ENCODE measurements around the gene LDLRAD3.
A peak's percentile ranks its signal among the peaks of the same experiment; 100 is the strongest.

Gene LDLRAD3

DNA sequence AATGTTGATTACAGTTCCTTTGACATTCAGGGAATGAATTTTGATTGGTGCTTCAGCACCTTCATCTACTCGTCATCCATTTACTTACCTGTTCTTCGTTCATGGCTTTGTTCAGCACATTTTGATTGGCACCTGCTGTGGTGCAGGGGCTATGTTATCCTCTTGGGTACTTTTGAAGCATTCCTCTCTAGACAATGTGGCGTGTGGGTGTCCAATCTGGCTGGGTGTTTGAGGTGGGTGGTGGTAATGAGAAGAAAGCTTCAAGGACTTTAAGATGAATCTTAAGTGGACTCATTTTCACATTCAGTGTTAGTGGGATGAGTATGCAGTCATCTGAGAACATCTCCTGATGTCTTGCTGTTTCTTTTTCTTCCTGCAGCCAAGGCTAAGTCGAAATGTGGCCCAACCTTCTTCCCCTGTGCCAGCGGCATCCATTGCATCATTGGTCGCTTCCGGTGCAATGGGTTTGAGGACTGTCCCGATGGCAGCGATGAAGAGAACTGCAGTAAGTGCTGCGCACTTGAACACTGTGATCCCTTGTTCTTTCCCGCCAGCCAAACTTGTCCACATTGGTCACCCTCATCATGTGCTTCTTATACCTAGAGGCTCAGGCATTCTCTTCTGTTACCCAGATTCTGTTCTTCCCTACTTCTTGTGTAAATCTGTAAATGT is 137.5 kb downstream of the LDLRAD3 start:
- no peak for DNase-seq

DNA sequence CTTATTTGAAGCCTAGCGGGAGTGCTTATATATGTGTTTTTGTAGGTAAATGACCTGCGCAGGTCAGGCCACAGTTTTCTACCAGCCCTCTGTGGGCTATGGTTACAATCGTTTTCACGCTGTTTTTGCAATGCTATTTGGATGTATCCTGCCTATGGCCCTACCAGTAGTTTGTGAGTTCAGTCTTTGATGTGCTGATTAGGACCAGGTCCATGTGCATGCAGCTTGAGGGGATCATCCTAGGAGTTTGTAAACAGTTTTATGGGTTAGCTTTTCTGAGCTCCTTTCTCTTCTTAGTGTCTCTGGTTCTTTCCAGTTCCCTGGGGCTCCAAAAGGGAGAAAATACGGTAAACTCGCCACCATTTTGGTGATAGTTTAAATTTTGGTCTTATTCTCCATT is 142.5 kb downstream of the LDLRAD3 start:
- DNase-seq = no peak

DNA sequence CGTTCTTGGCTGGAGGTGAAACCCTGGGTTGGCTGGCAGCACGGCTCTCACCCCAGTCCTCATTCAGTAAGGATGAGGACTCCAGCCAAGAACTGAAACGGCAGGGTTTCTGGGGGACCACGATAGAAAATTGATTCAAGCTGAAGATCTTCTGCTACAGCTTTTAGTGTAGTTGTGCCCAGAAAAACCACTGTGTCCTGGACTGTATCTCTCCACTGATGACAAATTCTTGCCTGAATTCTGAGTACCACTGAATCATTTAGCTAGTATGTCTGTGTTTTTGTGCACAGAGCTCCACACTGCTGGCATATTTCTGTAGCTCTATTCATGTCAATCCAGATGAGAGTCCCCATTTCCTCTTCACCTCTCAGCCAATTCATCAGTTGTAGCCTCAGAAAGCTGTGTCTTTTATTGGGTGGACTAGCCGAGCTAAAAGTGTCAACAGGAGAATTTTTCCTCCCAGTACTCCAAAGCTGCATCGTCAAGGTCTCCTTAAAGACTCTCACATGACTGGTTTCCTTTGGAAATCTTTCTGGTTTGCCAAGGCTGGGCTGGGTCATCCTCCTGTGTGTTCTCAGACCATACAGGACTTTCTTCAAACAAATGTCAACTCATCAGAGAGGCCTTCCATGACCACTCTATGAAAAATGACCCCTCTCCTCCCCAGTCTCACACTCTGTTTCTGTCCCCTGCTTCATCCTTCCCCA is 144.6 kb downstream of the LDLRAD3 start:
- no peak for DNase-seq

- no peak for DNase-seq
Observed at GRCh38 chr11:36089920-36090319, 146.1 kb downstream of the LDLRAD3 start.

DNA sequence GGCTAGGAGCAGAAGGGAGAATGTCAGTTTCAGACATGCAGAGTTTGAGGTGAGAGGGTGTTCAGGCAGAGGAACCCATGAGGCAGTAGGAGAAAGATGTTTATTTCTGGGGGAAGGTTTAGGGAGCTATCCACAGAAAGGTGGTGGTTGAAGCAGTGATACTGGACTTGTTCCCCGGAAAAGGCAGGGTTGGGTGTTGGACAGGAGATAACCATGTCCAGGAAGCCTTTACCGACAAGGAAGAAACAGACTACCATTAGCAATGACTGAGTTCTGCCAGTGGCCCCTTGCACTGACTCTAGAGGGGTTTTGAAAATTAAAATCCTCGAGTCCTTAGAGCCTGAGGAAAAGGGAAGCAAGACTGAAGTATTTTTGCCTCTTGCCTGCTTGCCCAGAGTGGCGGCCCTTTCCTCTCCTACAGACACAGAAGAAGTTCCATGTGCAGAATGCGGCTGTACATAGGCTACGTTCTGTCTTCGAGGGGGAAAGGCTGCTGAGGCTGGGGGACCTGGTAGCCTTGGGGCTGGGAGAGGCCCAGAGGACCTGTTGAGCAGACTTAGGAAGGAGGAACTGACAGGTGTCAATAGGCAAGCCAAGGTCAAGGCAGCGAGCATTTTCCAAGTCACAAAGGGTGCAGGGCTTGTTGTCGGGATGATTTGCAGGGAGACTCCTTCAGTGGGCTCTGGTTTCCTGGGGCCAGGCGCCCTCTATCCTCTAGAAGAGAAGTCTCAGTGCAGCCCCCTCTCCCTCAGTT is 146.7 kb downstream of the LDLRAD3 start:
- no peak for DNase-seq

- peak; percentile 38 for DNase-seq
Observed at GRCh38 chr11:36091256-36091811, 147.5 kb downstream of the LDLRAD3 start.

GRCh38 chr11:36092314-36093030 is 148.6 kb downstream of the LDLRAD3 start:
- DNase-seq = peak; percentile 55

GRCh38 chr11:36093548-36093947 is 149.7 kb downstream of the LDLRAD3 start:
- no peak for DNase-seq

- no peak for DNase-seq
Observed at GRCh38 chr11:36094164-36094563, 150.3 kb downstream of the LDLRAD3 start.

DNA sequence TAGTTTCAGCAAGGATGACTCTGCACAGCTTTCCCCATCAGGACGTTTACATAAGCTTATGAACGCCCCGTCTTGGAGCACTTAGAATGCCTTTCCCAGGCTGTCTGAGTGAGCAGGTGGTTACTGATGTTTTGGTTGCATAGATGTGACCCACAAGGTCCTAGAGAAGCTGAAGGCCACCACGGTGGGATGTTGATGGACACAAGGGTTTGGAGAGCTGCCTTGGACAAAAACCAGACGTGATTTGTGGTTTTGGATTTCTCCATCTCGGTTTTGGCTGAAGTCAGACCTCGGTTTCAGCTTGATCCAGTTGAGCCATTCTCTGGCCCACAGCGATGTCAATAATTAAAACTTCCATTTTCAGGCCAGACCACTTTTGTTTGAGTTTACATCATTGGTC is 151.9 kb downstream of the LDLRAD3 start:
- DNase-seq = no peak

DNA sequence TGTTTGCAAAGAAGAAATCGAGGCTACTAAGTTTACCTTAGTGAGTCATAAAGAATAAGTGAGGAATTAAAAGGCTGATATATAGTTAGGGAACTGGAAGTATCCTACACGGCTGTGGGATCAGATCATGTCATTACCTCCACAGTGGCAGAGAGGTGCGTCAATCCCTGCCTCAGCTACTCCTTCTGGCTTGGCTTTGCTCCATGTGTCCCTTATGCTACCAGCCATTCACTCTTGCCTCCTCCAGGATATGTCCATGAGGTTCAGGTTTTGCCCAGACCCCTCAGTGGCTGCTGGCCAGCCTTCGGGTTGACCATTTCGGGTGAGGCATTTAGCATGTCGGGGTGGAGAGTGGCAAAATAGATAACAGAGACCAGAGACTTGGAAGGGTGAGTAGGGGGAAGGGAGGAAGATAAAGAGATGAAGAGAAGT is 153.4 kb downstream of the LDLRAD3 start:
- no peak for DNase-seq

DNA sequence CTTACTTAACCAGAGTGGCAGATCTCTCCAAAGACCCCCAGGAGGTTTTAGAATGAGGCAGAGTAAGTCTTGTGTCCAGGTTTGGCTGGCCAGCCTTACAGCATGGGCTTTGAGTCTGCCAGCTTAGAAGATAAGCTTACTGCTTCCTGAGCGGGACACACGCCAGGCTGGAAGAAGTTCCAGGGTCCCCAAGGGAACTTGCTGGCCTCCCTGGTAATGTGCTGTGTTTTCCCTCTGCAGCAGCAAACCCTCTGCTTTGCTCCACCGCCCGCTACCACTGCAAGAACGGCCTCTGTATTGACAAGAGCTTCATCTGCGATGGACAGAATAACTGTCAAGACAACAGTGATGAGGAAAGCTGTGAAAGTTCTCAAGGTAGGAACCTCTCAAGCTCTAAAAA is 154.2 kb downstream of the LDLRAD3 start:
- no peak for DNase-seq

DNA sequence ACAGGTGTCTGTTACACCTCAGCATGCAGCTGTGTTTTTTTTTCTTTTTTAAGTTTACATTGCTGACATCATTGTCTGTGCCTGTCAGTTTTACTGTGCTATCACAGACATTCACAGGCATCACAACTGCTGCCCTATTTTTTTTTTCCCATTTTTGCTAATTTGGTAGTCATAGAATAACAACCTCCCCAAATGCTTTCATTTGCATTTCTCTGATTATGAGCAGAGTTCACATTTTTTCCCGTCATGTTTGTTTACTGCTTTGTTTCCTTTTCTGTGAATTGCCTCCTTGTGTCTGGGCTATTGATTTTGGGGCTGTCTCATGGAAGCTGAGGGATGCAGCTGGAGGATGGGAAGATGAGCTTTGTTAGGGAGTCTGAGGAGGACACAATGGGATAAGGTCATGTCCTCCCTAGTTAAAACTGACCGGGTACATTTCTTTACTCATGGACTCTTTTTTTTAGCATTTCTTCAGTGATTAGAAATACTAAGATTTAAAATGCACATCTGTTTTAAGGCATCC is 155.1 kb downstream of the LDLRAD3 start:
- DNase-seq = no peak

GRCh38 chr11:36101466-36101865 is 157.6 kb downstream of the LDLRAD3 start:
- no peak for DNase-seq

DNA sequence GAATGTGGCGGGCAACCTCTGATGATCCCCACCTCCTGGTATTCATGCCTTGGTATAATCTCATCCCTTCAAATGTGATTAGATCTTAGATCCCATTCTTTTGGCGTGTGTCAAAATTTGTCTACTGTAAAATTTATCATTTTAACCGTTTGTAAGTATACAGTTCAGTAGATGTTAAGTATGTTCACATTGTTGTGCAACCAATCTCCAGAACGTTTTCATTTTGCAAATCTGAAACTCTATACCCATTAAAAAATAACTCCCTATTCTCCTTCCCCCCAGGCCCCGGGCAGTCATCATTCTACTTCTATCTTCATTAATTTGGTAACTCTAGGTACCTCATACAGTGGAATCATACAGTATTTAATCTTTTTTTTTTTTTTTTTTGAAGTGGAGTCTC is 159.0 kb downstream of the LDLRAD3 start:
- DNase-seq = no peak

- DNase-seq = no peak
Observed at GRCh38 chr11:36103933-36104530, 160.2 kb downstream of the LDLRAD3 start.

DNA sequence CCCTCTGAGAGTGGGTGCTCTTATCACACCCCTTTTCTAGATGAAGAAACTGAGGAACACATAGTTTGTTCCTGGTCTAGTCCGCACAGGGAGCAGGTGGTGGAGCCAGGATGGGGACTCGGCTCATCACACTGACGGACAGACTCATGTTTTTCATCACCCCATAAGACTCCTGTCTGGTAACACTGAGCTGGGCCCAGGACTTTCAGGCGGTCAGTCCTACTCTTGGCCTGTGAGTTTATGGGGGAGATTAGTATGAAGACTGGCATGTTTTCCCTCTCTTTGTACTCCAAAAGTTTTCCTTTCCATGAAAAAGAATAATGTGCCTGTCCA is 160.8 kb downstream of the LDLRAD3 start:
- no peak for DNase-seq

- no peak for DNase-seq
Observed at GRCh38 chr11:36105743-36106581, 162.1 kb downstream of the LDLRAD3 start.

DNA sequence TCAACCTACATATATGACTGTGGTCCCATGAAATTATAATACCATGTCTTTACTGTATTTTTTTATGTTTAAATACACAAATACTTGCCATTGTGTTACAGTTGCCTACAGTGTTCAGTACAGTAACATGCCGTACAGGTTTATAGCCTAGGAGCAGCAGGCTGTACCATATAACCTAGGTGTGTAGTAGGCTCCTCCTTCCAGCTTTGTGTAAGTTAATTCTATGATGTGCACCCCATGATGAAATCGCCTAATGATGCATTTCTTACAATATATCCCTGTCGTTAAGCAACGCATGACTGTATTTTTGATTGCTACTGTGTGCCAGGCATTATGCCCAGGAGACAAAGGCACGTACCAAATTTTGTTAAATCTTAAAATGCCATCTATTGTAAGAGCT is 163.7 kb downstream of the LDLRAD3 start:
- no peak for DNase-seq

DNA sequence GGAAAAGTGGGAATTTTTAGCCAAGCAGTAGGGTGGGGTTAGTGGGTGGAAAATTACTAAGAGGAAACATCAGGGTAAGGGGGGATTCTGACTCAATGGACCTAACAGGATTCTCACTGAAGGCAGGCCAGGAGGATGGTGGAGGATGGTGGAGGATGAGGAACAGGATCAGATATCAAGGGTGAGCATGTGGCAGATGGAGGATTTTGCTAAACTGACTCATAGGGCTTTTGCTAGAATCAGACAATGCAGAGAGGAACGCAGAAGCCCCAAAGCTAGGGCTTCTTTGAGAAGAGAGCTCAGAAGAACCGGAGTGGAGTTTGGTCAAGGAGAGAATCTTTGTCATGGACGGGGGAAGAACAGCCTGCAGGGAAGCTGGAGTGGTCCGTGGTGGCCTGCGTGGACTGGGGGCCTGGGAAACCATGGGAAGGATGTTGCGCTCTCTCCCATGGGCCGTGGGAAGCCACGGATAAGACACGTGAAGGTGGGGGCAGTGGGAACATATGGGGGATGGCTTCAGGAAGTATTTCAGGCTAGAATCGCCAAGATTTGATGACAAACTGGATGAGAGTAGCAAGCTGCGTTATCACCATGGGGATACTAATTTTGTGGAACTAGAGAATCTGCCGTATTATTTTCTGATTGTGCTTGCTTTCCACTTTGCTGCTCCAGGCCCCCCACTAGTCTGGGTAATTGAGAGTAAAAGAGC is 165.2 kb downstream of the LDLRAD3 start:
- DNase-seq = no peak

GRCh38 chr11:36109590-36109849 is 165.7 kb downstream of the LDLRAD3 start:
- no peak for DNase-seq

Data from HCEC 1CT (cell line).